Hepatocyte (in vitro differentiated cells): Measurements from ENCODE around the gene NRK.

Experiments used
- EZH2 ChIP-seq: fragments of 200-600 bp; sonication (generic); IDR thresholded peaks from 2 replicates; pipeline ENCODE4 v1.6.1; 2016; ENCODE audit warnings: antibody characterized with exemption, mild to moderate bottlenecking, borderline replicate concordance
- EZH2phosphoT487 ChIP-seq: fragments of 200-600 bp; sonication (generic); IDR thresholded peaks from one replicate; pipeline ENCODE4 v1.6.1; 2018; ENCODE audit warnings: antibody characterized with exemption, mild to moderate bottlenecking, low read depth, moderate library complexity; ENCODE audit not compliant: unreplicated experiment, severe bottlenecking
- TF ChIP-seq, protein P1 (sequence below): fragments of 200-600 bp; sonication (generic); IDR thresholded peaks from 2 replicates; pipeline ENCODE4 v1.5.1; 2016; ENCODE audit warnings: antibody characterized with exemption, mild to moderate bottlenecking; ENCODE audit not compliant: poor library complexity

DNA sequence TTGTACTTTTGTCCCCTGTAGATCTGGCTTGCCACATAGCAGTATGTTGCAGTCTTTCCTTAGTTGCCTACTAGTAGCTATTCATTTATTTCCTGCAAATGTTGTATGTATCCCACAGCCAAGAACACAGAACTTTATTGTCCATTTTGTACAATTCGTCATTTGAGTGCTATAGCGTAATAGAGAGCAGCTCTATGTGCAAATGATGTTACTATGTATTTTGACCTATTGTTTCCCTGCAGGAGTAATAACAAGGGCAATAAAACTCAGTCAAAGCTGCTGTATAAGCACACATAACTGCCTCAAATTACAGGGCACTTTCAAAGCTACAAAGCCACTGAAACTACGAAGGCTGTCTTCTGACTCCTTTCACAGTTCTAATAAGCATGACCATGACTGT lies 48.1 kb downstream of the NRK start:
- TF ChIP-seq EZH2 (no peak), EZH2phosphoT487 (no peak)
- TF ChIP-seq, protein P1, sequence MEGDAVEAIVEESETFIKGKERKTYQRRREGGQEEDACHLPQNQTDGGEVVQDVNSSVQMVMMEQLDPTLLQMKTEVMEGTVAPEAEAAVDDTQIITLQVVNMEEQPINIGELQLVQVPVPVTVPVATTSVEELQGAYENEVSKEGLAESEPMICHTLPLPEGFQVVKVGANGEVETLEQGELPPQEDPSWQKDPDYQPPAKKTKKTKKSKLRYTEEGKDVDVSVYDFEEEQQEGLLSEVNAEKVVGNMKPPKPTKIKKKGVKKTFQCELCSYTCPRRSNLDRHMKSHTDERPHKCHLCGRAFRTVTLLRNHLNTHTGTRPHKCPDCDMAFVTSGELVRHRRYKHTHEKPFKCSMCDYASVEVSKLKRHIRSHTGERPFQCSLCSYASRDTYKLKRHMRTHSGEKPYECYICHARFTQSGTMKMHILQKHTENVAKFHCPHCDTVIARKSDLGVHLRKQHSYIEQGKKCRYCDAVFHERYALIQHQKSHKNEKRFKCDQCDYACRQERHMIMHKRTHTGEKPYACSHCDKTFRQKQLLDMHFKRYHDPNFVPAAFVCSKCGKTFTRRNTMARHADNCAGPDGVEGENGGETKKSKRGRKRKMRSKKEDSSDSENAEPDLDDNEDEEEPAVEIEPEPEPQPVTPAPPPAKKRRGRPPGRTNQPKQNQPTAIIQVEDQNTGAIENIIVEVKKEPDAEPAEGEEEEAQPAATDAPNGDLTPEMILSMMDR: no peak
